ENCODE measurements around the gene GJA4.

Gene GJA4

DNA sequence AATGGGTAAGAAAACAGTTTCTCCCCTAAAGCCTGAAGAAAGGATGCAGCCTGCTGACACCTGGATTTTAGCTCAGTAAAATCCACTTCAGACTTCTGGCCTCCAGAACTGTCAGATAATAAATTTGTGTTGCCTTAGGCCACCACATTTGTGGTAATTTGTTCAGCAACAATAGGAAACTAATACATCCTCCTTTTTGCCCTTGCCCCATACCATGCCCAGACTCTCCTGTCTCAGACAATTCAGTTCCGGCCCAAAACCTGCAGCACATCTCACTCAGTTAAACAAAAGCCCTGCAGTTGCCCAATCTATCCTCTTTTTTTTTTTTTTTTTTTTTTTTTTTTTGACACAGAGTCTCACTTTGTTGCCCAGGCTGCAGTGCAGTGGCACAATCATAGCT lies 40.9 kb downstream of the GJA4 start (continued):
- TF ChIP-seq, protein P1, sequence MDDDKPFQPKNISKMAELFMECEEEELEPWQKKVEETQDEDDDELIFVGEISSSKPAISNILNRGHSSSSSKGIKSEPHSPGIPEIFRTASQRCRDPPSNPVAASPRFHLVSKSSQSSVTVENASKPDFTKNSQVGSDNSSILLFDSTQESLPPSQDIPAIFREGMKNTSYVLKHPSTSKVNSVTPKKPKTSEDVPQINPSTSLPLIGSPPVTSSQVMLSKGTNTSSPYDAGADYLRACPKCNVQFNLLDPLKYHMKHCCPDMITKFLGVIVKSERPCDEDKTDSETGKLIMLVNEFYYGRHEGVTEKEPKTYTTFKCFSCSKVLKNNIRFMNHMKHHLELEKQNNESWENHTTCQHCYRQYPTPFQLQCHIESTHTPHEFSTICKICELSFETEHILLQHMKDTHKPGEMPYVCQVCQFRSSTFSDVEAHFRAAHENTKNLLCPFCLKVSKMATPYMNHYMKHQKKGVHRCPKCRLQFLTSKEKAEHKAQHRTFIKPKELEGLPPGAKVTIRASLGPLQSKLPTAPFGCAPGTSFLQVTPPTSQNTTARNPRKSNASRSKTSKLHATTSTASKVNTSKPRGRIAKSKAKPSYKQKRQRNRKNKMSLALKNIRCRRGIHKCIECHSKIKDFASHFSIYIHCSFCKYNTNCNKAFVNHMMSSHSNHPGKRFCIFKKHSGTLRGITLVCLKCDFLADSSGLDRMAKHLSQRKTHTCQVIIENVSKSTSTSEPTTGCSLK (tag by site-specific recombination; IDR thresholded peaks at IDR 0.05): no peak

DNA sequence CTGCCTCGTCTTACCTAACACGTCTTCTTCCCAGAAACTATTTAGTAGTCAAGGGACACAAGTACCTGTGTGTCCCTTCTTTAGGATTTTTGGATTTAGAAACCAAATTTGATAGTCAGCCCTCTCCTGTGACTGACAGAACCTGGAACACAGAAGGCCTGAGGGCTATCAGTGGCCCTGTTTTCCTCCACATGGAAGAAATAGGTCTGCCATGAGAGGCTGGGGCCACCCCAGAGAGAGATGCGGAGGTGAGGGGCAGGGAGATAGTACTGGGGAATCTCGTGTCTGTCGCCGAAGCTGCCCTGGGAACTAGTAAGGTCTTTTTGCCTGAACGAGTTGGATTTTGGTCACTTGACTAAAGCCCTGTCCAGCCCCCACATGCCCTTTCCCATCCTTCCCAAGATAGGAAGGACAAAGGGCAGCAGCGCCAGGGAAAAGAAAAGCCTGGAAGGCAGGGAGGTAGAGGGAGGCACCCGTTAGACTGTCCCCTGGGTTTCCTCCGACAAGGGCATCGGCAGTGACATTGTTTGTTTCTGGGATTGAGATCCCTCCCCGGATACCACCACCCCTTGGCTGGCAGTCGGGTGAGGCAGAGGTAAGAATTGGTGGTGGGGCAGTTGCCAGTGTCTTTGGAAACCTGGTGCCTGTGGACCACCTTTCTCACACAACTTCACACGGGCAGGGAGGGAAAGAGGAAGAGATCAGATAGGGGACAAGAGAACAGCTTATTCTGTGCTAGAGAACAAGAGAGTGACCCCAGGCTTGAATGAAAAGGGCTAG lies 46.9 kb downstream of the GJA4 start:
- no peaks in the 10 kb centered on the region for H3K4me1 ChIP-seq (ENCODE audit: control insufficient read depth, insufficient read depth, low read length)
- TF ChIP-seq KLF7 (tag by site-specific recombination; IDR thresholded peaks at IDR 0.05; ENCODE audit: borderline replicate concordance): no peak
- TF ChIP-seq, protein P2, sequence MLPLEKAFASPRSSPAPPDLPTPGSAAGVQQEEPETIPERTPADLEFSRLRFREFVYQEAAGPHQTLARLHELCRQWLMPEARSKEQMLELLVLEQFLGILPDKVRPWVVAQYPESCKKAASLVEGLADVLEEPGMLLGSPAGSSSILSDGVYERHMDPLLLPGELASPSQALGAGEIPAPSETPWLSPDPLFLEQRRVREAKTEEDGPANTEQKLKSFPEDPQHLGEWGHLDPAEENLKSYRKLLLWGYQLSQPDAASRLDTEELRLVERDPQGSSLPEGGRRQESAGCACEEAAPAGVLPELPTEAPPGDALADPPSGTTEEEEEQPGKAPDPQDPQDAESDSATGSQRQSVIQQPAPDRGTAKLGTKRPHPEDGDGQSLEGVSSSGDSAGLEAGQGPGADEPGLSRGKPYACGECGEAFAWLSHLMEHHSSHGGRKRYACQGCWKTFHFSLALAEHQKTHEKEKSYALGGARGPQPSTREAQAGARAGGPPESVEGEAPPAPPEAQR (tag by site-specific recombination; IDR thresholded peaks at IDR 0.05): no peak
- no peak for TF ChIP-seq GLI4 (tag by site-specific recombination; IDR thresholded peaks at IDR 0.05)
- no peak for TF ChIP-seq ZXDB (tag by site-specific recombination; IDR thresholded peaks at IDR 0.05)
- no peak for TF ChIP-seq ZNF132 (tag by site-specific recombination; IDR thresholded peaks at IDR 0.05; ENCODE audit: borderline replicate concordance)
- CTCF ChIA-PET: interaction anchor here (1.0 kb wide), 1 partner anchor 10 kb away, joined by 4 read pairs; no protein-coding TSS in a partner anchor
- POLR2A ChIA-PET: no interaction called here
- no peaks in the 10 kb centered on the region for H3K9me3 ChIP-seq (ENCODE audit: control insufficient read depth, insufficient read depth, low read depth, low read length)
- H3K36me3 ChIP-seq (ENCODE audit: control insufficient read depth in 2 of 2, insufficient read depth in 1 of 2, low read length in 2 of 2): no peaks in the 10 kb centered on the region
- no peak overlapping the region for H3K27ac ChIP-seq (ENCODE audit: extremely low read depth, low read depth, low read length)
- no peak overlapping the region for H3K4me3 ChIP-seq (ENCODE audit: low read depth, low read length)

DNA sequence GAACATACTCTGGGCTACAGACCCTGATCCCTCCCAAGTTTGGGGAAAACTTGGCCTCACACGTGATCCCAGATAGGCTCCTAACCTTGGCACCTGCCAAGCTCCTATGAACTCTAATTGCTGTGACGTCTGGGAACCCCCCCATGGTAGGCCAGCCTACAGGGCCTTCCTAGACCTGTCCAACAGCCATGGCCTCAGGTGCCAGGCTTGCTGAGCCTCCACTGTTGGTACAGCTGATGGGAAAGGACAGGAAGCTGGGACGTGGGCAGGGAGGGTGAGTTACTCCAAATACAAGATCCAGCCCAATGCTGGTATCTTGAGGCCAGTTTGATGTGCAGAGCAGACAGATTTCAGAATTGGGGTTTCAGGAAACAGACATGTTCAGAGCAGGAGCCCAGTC lies 47.6 kb downstream of the GJA4 start:
- ChIA-PET CTCF (interaction anchor here (0.6 to 1.3 kb wide), 3 partner anchors 9 to 19 kb away, joined by 4 to 5 read pairs (median 5); partner anchors contain the start of gene SMIM12), POLR2A (no interaction called here)
- Histone ChIP-seq H3K36me3 (ENCODE audit: control insufficient read depth in 2 of 2, insufficient read depth in 1 of 2, low read length in 2 of 2) (no peaks in the 10 kb centered on the region), H3K27ac (ENCODE audit: extremely low read depth, low read depth, low read length) (no peak overlapping the region), H3K4me3 (ENCODE audit: low read depth, low read length) (no peak overlapping the region), H3K4me1 (ENCODE audit: control insufficient read depth, insufficient read depth, low read length) (no peaks in the 10 kb centered on the region), H3K9me3 (ENCODE audit: control insufficient read depth, insufficient read depth, low read depth, low read length) (no peaks in the 10 kb centered on the region)
- TF ChIP-seq ZNF830 (tag by site-specific recombination; IDR thresholded peaks at IDR 0.05; ENCODE audit: low read depth) (no peak), MZF1 (tag by site-specific recombination; IDR thresholded peaks at IDR 0.05; ENCODE audit: borderline replicate concordance) (no peak), HOXA7 (CRISPR knock-in tag; IDR thresholded peaks at IDR 0.05; ENCODE audit: borderline replicate concordance) (no peak), ZNF324 (tag by site-specific recombination; IDR thresholded peaks at IDR 0.05) (no peak), ZNF266 (tag by site-specific recombination; IDR thresholded peaks at IDR 0.05; ENCODE audit: low read depth) (no peak), ZNF354C (tag by site-specific recombination; IDR thresholded peaks at IDR 0.05; ENCODE audit: borderline replicate concordance, low read depth) (no peak), KLF9 (tag by site-specific recombination; IDR thresholded peaks at IDR 0.05; ENCODE audit: low read depth) (no peak), ZNF274 (IDR thresholded peaks at IDR 0.05; ENCODE audit: low read length) (no peak), ZNF274 (tag by site-specific recombination; IDR thresholded peaks at IDR 0.05; ENCODE audit: borderline replicate concordance) (no peak), ZNF777 (tag by site-specific recombination; IDR thresholded peaks at IDR 0.05; ENCODE audit: borderline replicate concordance) (no peak), ZNF19 (tag by site-specific recombination; IDR thresholded peaks at IDR 0.05; ENCODE audit: low read depth) (no peak), ZFP41 (tag by site-specific recombination; IDR thresholded peaks at IDR 0.05; ENCODE audit: borderline replicate concordance) (no peak), ZNF837 (tag by site-specific recombination; IDR thresholded peaks at IDR 0.05) (no peak)
- TF ChIP-seq, protein P3, sequence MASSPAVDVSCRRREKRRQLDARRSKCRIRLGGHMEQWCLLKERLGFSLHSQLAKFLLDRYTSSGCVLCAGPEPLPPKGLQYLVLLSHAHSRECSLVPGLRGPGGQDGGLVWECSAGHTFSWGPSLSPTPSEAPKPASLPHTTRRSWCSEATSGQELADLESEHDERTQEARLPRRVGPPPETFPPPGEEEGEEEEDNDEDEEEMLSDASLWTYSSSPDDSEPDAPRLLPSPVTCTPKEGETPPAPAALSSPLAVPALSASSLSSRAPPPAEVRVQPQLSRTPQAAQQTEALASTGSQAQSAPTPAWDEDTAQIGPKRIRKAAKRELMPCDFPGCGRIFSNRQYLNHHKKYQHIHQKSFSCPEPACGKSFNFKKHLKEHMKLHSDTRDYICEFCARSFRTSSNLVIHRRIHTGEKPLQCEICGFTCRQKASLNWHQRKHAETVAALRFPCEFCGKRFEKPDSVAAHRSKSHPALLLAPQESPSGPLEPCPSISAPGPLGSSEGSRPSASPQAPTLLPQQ (tag by site-specific recombination; IDR thresholded peaks at IDR 0.05): no peak
- TF ChIP-seq, protein P4, sequence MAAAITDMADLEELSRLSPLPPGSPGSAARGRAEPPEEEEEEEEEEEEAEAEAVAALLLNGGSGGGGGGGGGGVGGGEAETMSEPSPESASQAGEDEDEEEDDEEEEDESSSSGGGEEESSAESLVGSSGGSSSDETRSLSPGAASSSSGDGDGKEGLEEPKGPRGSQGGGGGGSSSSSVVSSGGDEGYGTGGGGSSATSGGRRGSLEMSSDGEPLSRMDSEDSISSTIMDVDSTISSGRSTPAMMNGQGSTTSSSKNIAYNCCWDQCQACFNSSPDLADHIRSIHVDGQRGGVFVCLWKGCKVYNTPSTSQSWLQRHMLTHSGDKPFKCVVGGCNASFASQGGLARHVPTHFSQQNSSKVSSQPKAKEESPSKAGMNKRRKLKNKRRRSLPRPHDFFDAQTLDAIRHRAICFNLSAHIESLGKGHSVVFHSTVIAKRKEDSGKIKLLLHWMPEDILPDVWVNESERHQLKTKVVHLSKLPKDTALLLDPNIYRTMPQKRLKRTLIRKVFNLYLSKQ (tag by site-specific recombination; IDR thresholded peaks at IDR 0.05; ENCODE audit: borderline replicate concordance): no peak

Data from HEK293 (cell line).